ENCODE data around the gene MINDY4. TPM values are rescaled to one million over a fixed set of nuclear protein-coding genes. Genes with fewer than 3 reads are reported as not detected.

The MINDY4 gene
- total RNA-seq, 2 donors from 2014 or later: 0.74 to 1.4 TPM

DNA sequence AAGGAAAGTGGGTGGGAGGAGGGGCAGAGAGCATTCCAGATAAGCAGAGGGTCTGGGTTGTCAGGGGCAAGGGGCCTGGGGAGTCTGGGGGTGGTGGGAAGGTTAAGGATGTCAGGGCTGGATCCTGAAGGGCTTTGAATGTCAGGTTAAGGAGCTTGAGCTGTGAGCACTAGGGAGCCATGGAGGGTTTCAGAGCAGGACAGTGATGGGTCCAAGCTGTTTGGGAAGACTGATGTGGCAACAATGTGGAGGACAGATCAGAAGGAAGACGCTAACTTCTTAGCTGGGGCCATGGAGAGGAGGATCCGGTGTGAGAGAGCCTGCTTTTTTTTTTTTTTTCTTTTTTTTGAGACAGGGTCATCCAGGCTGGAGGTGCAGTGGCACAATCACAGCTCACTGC lies 126.6 kb downstream of the MINDY4 start:
- Mint-ChIP-seq H3K4me3 (no peak overlapping the region), H3K27me3 (peaks cover 12% of the 10 kb centered on the region), H3K36me3 (ENCODE audit: low read depth) (no peaks in the 10 kb centered on the region), H3K4me1 (no peaks in the 10 kb centered on the region), H3K27ac (no peak overlapping the region), H3K9me3 (no peaks in the 10 kb centered on the region)
- no peak for ATAC-seq (replicated peaks)

- H3K4me1 Mint-ChIP-seq: no peaks in the 10 kb centered on the region
- no peak overlapping the region for H3K27ac Mint-ChIP-seq
- ATAC-seq (replicated peaks): no peak
- H3K4me3 Mint-ChIP-seq: no peak overlapping the region
- H3K27me3 Mint-ChIP-seq: peaks cover 12% of the 10 kb centered on the region
- H3K9me3 Mint-ChIP-seq: no peaks in the 10 kb centered on the region
- H3K36me3 Mint-ChIP-seq (ENCODE audit: low read depth): no peaks in the 10 kb centered on the region
Measured at GRCh38 chr7:30898411-30898810, 127.2 kb downstream of the MINDY4 start.

GRCh38 chr7:30899066-30899465 lies 127.8 kb downstream of the MINDY4 start:
- Mint-ChIP-seq H3K4me1 (no peaks in the 10 kb centered on the region), H3K9me3 (no peaks in the 10 kb centered on the region), H3K27ac (no peak overlapping the region), H3K4me3 (no peak overlapping the region), H3K36me3 (ENCODE audit: low read depth) (no peaks in the 10 kb centered on the region), H3K27me3 (peaks cover 12% of the 10 kb centered on the region)
- no peak for ATAC-seq (replicated peaks)

- Mint-ChIP-seq H3K4me3 (no peak overlapping the region), H3K27me3 (peaks cover 8% of the 10 kb centered on the region), H3K36me3 (ENCODE audit: low read depth) (no peaks in the 10 kb centered on the region), H3K9me3 (no peaks in the 10 kb centered on the region), H3K27ac (no peak overlapping the region), H3K4me1 (no peaks in the 10 kb centered on the region)
- no peak for ATAC-seq (replicated peaks)
Measured at GRCh38 chr7:30899630-30900029, 128.4 kb downstream of the MINDY4 start.

DNA sequence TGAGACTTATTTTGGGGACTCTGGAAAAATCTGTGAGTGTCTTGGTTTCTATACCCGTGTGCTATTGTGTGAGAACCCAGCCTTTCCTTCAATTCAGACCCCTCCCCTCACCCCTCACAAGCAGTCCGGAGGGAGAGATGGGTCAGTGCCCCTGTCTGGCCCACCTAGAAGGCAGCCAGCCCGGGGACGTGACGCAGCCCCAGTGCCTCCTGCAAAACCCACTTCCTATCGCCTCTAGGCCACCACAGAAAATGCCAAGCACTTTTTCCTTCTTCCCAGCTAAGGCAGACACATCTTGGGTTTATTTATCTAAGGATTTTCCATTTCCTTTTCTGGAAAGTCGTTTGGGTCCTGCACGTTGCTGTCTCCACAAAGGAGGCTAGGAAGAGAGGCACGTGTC lies 128.8 kb downstream of the MINDY4 start:
- no peaks in the 10 kb centered on the region for H3K9me3 Mint-ChIP-seq
- H3K36me3 Mint-ChIP-seq (ENCODE audit: low read depth): no peaks in the 10 kb centered on the region
- no peaks in the 10 kb centered on the region for H3K4me1 Mint-ChIP-seq
- no peak for ATAC-seq (replicated peaks)
- peaks cover 8% of the 10 kb centered on the region for H3K27me3 Mint-ChIP-seq
- H3K27ac Mint-ChIP-seq: no peak overlapping the region
- H3K4me3 Mint-ChIP-seq: no peak overlapping the region

DNA sequence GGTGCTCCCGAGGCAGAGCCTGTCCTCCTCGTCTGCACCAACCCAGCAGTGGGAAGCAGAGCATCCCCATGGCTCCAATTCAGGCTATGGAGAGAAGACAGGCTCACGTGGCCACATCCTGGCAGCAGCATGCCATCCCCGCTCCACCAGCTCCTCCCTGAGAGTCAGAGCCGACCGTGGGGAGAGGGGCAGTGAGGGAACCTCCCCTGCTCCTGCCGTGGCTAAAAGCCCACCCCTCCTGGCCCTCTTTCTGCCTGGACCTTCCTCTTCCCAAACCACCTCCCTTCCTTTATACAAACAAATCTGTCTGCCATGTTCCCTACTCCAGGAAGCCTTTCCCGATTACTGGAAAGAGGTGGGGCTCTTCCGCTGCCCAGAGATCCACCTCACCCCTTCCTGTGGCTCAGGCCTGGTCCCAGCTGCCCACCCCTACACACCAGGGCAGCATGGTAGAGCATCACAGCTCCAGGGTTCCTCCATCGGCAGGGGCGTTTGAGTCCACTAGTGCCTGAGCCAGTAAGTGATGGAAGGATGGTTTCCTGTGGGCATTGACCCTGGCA lies 129.7 kb downstream of the MINDY4 start:
- Mint-ChIP-seq H3K4me1 (no peaks in the 10 kb centered on the region), H3K36me3 (ENCODE audit: low read depth) (no peaks in the 10 kb centered on the region), H3K27me3 (peaks cover 3% of the 10 kb centered on the region), H3K9me3 (no peaks in the 10 kb centered on the region), H3K27ac (no peak overlapping the region), H3K4me3 (no peak overlapping the region)
- no peak for ATAC-seq (replicated peaks)

DNA sequence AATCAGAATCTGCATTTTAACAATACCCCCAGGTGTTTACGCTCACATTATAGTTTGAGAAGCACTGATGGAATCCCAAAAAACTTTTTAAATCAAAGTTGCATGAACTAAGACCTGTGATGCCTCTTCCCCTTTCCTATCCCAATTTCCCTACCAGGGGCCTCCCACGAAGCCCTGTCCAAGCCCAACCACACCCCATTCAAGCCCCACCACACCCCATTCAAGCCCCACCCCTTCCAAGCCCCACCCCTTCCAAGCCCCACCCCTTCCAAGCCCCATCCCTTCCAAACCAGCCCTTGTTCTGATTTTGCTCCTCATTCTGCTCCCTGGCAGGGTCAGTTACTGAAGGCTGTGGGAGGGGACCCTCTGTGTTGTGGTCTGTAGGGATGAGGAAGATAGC lies 130.6 kb downstream of the MINDY4 start:
- H3K9me3 Mint-ChIP-seq: no peaks in the 10 kb centered on the region
- no peak overlapping the region for H3K27ac Mint-ChIP-seq
- no peak for ATAC-seq (replicated peaks)
- no peak overlapping the region for H3K4me3 Mint-ChIP-seq
- H3K36me3 Mint-ChIP-seq (ENCODE audit: low read depth): no peaks in the 10 kb centered on the region
- peaks cover under 1% of the 10 kb centered on the region for H3K27me3 Mint-ChIP-seq
- H3K4me1 Mint-ChIP-seq: no peaks in the 10 kb centered on the region

- Mint-ChIP-seq H3K9me3 (no peaks in the 10 kb centered on the region), H3K27me3 (no peaks in the 10 kb centered on the region), H3K27ac (no peak overlapping the region), H3K4me1 (no peaks in the 10 kb centered on the region), H3K4me3 (no peak overlapping the region), H3K36me3 (ENCODE audit: low read depth) (no peaks in the 10 kb centered on the region)
- ATAC-seq (replicated peaks): no peak
Measured at GRCh38 chr7:30902466-30902865, 131.2 kb downstream of the MINDY4 start.

- no peak overlapping the region for H3K4me3 Mint-ChIP-seq
- ATAC-seq (replicated peaks): no peak
Measured at GRCh38 chr7:30903146-30903545, 131.9 kb downstream of the MINDY4 start.

DNA sequence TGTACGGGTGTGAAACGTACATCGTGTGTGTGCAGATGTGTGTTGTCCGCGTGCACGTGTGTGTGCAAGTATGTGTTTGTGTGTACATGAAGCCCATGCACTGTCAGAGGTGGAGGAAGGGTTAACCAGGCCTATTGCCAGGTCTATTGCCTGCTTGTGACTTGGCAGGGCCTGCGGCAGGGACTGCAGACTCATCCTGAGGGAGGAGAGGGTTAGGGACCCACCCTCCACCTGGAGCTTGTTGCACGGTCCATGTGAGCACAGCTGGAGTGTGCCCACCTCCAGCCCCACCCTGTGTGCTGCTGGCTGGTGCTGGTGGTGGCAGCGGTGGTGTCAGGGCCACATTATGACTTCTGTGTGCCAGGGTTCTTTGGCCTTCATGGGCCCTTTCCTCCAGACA lies 133.3 kb downstream of the MINDY4 start:
- no peaks in the 10 kb centered on the region for H3K9me3 Mint-ChIP-seq
- H3K4me1 Mint-ChIP-seq: no peaks in the 10 kb centered on the region
- H3K36me3 Mint-ChIP-seq (ENCODE audit: low read depth): no peaks in the 10 kb centered on the region
- H3K27me3 Mint-ChIP-seq: no peaks in the 10 kb centered on the region
- no peak overlapping the region for H3K4me3 Mint-ChIP-seq
- ATAC-seq (replicated peaks): no peak
- H3K27ac Mint-ChIP-seq: no peak overlapping the region

More at GRCh38 chr7:30903146-30903545, 131.9 kb downstream of the MINDY4 start:
- Mint-ChIP-seq H3K9me3 (no peaks in the 10 kb centered on the region), H3K4me1 (no peaks in the 10 kb centered on the region), H3K27ac (no peak overlapping the region), H3K36me3 (ENCODE audit: low read depth) (no peaks in the 10 kb centered on the region), H3K27me3 (no peaks in the 10 kb centered on the region)

- no peak for ATAC-seq (replicated peaks)
- no peak overlapping the region for H3K4me3 Mint-ChIP-seq
- no peaks in the 10 kb centered on the region for H3K9me3 Mint-ChIP-seq
- H3K27me3 Mint-ChIP-seq: no peaks in the 10 kb centered on the region
- H3K4me1 Mint-ChIP-seq: no peaks in the 10 kb centered on the region
- H3K36me3 Mint-ChIP-seq (ENCODE audit: low read depth): no peaks in the 10 kb centered on the region
- no peak overlapping the region for H3K27ac Mint-ChIP-seq
Measured at GRCh38 chr7:30905078-30906012, 134.1 kb downstream of the MINDY4 start.

- Mint-ChIP-seq H3K4me1 (no peaks in the 10 kb centered on the region), H3K27me3 (no peaks in the 10 kb centered on the region), H3K4me3 (no peak overlapping the region), H3K27ac (no peak overlapping the region), H3K9me3 (no peaks in the 10 kb centered on the region), H3K36me3 (ENCODE audit: low read depth) (no peaks in the 10 kb centered on the region)
- no peak for ATAC-seq (replicated peaks)
Measured at GRCh38 chr7:30906014-30906413, 134.8 kb downstream of the MINDY4 start.

GRCh38 chr7:30906515-30907240 lies 135.5 kb downstream of the MINDY4 start:
- no peak overlapping the region for H3K4me3 Mint-ChIP-seq
- no peaks in the 10 kb centered on the region for H3K27me3 Mint-ChIP-seq
- no peaks in the 10 kb centered on the region for H3K36me3 Mint-ChIP-seq (ENCODE audit: low read depth)
- no peak overlapping the region for H3K27ac Mint-ChIP-seq
- no peaks in the 10 kb centered on the region for H3K9me3 Mint-ChIP-seq
- no peaks in the 10 kb centered on the region for H3K4me1 Mint-ChIP-seq
- no peak for ATAC-seq (replicated peaks)

GRCh38 chr7:30907527-30908267 lies 136.5 kb downstream of the MINDY4 start:
- ATAC-seq (replicated peaks): no peak
- H3K27ac Mint-ChIP-seq: no peak overlapping the region
- no peaks in the 10 kb centered on the region for H3K4me1 Mint-ChIP-seq
- no peaks in the 10 kb centered on the region for H3K36me3 Mint-ChIP-seq (ENCODE audit: low read depth)
- no peaks in the 10 kb centered on the region for H3K9me3 Mint-ChIP-seq
- no peaks in the 10 kb centered on the region for H3K27me3 Mint-ChIP-seq
- H3K4me3 Mint-ChIP-seq: no peak overlapping the region
